ENCODE results near the gene SYT7. TPM values are rescaled to one million over a fixed set of nuclear protein-coding genes. Genes with fewer than 3 reads are reported as not detected.

Gene SYT7
- total and polyA plus RNA-seq, 2 of the 8 experiments (the other 6 are each of a cell fraction or from before 2014, with no cell fraction given): 9.6 to 10.5 TPM

- TF ChIP-seq CHD7 (IDR thresholded peaks at IDR 0.05; ENCODE audit: insufficient replicate concordance, low read length) (no peak), TBP (IDR thresholded peaks at IDR 0.05; ENCODE audit: low read depth, low read length) (no peak), CEBPB (IDR thresholded peaks at IDR 0.05; ENCODE audit: low read depth, low read length) (no peak), USF2 (IDR thresholded peaks at IDR 0.05; ENCODE audit: low read length) (no peak)
Observed at GRCh38 chr11:61502522-61502921, 78.4 kb downstream of the SYT7 start (continued).

All from H1 (cell line).